ENCODE results near the gene TMEM51.

Gene TMEM51

GRCh38 chr1:15110128-15110866 is 43.2 kb upstream of the TMEM51 start:
- DNase-seq (ENCODE audit: low spot score): no peak
- in situ Hi-C loops (cut with MboI; ENCODE audit: low pct_unique_long_range_greater_than_20kb, low sequenced_read_pairs, unreplicated experiment): no loop called here

GRCh38 chr1:15110867-15111230 is 42.7 kb upstream of the TMEM51 start:
- no peak for DNase-seq (ENCODE audit: low spot score)
- TF ChIP-seq, protein P1, sequence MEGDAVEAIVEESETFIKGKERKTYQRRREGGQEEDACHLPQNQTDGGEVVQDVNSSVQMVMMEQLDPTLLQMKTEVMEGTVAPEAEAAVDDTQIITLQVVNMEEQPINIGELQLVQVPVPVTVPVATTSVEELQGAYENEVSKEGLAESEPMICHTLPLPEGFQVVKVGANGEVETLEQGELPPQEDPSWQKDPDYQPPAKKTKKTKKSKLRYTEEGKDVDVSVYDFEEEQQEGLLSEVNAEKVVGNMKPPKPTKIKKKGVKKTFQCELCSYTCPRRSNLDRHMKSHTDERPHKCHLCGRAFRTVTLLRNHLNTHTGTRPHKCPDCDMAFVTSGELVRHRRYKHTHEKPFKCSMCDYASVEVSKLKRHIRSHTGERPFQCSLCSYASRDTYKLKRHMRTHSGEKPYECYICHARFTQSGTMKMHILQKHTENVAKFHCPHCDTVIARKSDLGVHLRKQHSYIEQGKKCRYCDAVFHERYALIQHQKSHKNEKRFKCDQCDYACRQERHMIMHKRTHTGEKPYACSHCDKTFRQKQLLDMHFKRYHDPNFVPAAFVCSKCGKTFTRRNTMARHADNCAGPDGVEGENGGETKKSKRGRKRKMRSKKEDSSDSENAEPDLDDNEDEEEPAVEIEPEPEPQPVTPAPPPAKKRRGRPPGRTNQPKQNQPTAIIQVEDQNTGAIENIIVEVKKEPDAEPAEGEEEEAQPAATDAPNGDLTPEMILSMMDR (IDR thresholded peaks at IDR 0.05; ENCODE audit: extremely low read depth, insufficient read depth, missing control alignments): no peak
- in situ Hi-C loops (cut with MboI; ENCODE audit: low pct_unique_long_range_greater_than_20kb, low sequenced_read_pairs, unreplicated experiment): no loop called here

More at GRCh38 chr1:15110128-15110866, 43.2 kb upstream of the TMEM51 start:
- TF ChIP-seq, protein P1 (IDR thresholded peaks at IDR 0.05; ENCODE audit: extremely low read depth, insufficient read depth, missing control alignments): no peak

- in situ Hi-C loops (cut with MboI; ENCODE audit: low pct_unique_long_range_greater_than_20kb, low sequenced_read_pairs, unreplicated experiment): no loop called here
- no peak for DNase-seq (ENCODE audit: low spot score)
- TF ChIP-seq, protein P1 (IDR thresholded peaks at IDR 0.05; ENCODE audit: extremely low read depth, insufficient read depth, missing control alignments): no peak
Observed at GRCh38 chr1:15113146-15113545, 40.4 kb upstream of the TMEM51 start.

DNA sequence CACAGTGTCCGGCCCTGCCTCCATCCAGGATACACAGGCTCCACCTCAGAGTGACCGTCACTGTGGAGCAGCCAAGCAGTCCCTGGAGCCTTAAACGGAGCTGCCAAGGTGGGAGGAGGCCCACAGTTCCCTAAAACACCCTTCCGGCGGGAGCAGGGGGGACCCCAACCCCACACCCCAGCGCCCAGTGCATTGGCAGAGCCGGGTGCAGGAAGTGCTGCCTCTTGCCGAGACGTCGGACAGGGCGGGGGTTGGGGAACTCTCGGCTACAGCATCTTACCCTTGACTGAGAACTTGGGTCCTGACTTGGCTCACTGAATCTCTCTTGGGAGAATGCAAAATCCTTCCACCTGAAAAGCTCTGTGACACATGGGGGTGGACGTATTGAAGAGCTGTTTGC is 38.7 kb upstream of the TMEM51 start:
- in situ Hi-C loops (cut with MboI; ENCODE audit: low pct_unique_long_range_greater_than_20kb, low sequenced_read_pairs, unreplicated experiment): no loop called here
- TF ChIP-seq, protein P1 (IDR thresholded peaks at IDR 0.05; ENCODE audit: extremely low read depth, insufficient read depth, missing control alignments): no peak
- DNase-seq (ENCODE audit: low spot score): no peak

DNA sequence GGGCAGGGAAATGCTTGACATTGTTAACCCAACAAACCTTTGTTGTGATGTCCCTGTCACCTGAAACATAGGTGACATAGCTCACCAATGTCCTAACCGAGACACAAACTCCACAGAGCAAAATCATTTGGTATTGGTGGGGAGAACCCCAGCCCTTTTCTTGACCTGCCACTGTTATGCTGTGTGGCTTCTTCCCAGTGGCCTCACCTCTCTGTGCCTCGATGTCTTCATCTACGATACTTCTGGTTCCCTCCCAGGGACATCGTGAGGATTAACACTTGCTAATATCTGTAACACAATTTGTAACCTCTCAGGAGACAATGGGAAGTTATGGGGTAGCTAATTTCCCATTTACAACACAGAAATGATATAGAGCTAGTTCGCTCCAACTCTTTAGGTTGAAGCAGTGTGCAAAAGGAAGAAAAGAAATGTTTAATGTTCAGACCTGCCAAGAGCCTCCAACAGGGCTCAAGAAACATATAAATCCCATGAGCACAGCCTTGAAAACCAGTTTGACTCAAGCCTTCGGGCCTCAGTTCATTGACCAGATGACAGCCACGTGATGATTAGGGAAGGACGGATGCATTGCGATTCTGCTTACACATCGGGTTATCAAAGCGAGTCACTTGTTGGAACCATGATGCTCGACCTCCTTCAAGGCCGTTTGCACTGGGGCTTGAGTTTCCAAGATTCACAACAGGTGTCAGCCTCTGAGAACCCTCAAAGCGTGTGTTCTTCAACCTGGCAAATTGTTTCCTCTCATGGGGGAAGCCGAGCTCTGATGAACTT is 37.8 kb upstream of the TMEM51 start:
- in situ Hi-C loops (cut with MboI; ENCODE audit: low pct_unique_long_range_greater_than_20kb, low sequenced_read_pairs, unreplicated experiment): no loop called here
- TF ChIP-seq, protein P1 (IDR thresholded peaks at IDR 0.05; ENCODE audit: extremely low read depth, insufficient read depth, missing control alignments): no peak
- no peak for DNase-seq (ENCODE audit: low spot score)

DNA sequence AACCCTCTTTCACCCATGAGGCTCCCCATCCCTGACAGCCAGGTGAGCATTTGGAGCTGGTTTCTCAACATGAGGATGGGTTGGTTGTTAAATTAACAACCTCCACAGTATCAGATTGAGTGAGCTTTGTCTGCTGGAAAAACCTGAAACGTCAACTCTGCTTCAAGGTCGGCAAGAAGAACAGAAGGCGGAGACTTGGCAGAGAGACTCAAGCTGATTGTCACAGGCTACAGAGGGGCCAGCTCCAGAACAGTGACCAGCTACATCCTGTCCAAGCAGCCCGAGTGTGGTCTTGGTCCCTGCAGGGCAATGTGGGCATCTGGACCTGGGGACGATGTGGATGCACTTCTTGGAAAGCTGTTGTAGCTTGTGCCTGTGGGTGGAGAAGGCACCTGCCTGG is 36.6 kb upstream of the TMEM51 start:
- TF ChIP-seq, protein P1 (IDR thresholded peaks at IDR 0.05; ENCODE audit: extremely low read depth, insufficient read depth, missing control alignments): no peak
- DNase-seq (ENCODE audit: low spot score): no peak
- in situ Hi-C loops (cut with MboI; ENCODE audit: low pct_unique_long_range_greater_than_20kb, low sequenced_read_pairs, unreplicated experiment): no loop called here

All from GM13977 (cell line).